HT-29 (cell line): ENCODE measurements around the gene PROX2. TPM values are rescaled to one million over a fixed set of nuclear protein-coding genes. Genes with fewer than 3 reads are reported as not detected.

ENCODE experiments used
- DNase-seq: peaks from one replicate; pipeline ENCODE4 v3.0.0-alpha.2; 2015; ENCODE audit warnings: low spot score
- total RNA-seq: library from RNA; depleted of rRNA; stranded (reverse); fragments of >200 nt; shearing (Covaris generic); gene quantifications from 2 replicates; pipeline ENCODE4 v1.2.3, GENCODE V29; 2014

The PROX2 gene
- total RNA-seq, 1 experiment from 2014 or later, result not detected

GRCh38 chr14:74909501-74909900, 33.6 kb upstream of the PROX2 start:
- no peak for DNase-seq

GRCh38 chr14:74908861-74909341, 33.0 kb upstream of the PROX2 start:
- DNase-seq, result no peak

GRCh38 chr14:74907744-74908143, 31.8 kb upstream of the PROX2 start:
- no peak for DNase-seq

- DNase-seq, result no peak
Observed at GRCh38 chr14:74906925-74907521, 31.1 kb upstream of the PROX2 start.

- peak; percentile 67 for DNase-seq
Observed at GRCh38 chr14:74905595-74906142, 29.7 kb upstream of the PROX2 start.

GRCh38 chr14:74904635-74905503, 28.9 kb upstream of the PROX2 start:
- DNase-seq, result no peak

- DNase-seq, result no peak
Observed at GRCh38 chr14:74902941-74903705, 27.2 kb upstream of the PROX2 start.

GRCh38 chr14:74898694-74899093, 22.7 kb upstream of the PROX2 start:
- DNase-seq, result no peak

- DNase-seq, result no peak
Observed at GRCh38 chr14:74898083-74898482, 22.1 kb upstream of the PROX2 start.

GRCh38 chr14:74897642-74898041, 21.7 kb upstream of the PROX2 start:
- DNase-seq, result no peak

GRCh38 chr14:74896400-74896799, 20.5 kb upstream of the PROX2 start:
- no peak for DNase-seq

GRCh38 chr14:74893614-74894091, 17.7 kb upstream of the PROX2 start:
- no peak for DNase-seq

- DNase-seq, result no peak
Observed at GRCh38 chr14:74892745-74893144, 16.8 kb upstream of the PROX2 start.

GRCh38 chr14:74891870-74892269, 15.9 kb upstream of the PROX2 start:
- DNase-seq, result no peak

GRCh38 chr14:74890262-74890661, 14.3 kb upstream of the PROX2 start:
- DNase-seq, result no peak

GRCh38 chr14:74888164-74889158, 12.5 kb upstream of the PROX2 start:
- DNase-seq, result no peak

GRCh38 chr14:74886001-74886400, 10.1 kb upstream of the PROX2 start:
- DNase-seq, result no peak

GRCh38 chr14:74882103-74882920, 6.4 kb upstream of the PROX2 start:
- DNase-seq, result peak; percentile 54

- peak; percentile 85 for DNase-seq
Observed at GRCh38 chr14:74881431-74882102, 5.6 kb upstream of the PROX2 start, which contains the start of gene DLST. Gene DLST (plus strand): TSS chr14:74881916. CDS start chr14:74881954, 38 bp downstream.
